K562 (cell line): ENCODE measurements around the gene ANKRD33. TPM values are rescaled to one million over a fixed set of nuclear protein-coding genes. Genes with fewer than 3 reads are reported as not detected.
A peak's percentile ranks its signal among the peaks of the same experiment; 100 is the strongest.

Source experiments
- BACH1 ChIP-seq: fragments of 200-800 bp; sonication (Bioruptor generic); IDR thresholded peaks from 2 replicates; pipeline ENCODE4 v1.6.1; 2016; ENCODE audit warnings: missing genetic modification characterization, missing compliant biosample characterization
- BCL6 ChIP-seq: fragments of 250-450 bp; sonication (Bioruptor Pico); IDR thresholded peaks from 2 replicates; pipeline ENCODE4 v1.4.0; 2020
- BHLHE40 ChIP-seq: IDR thresholded peaks from 2 replicates; pipeline ENCODE4 v1.6.1; 2011; ENCODE audit warnings: low read length, improper control_type of control experiment
- CREM ChIP-seq: IDR thresholded peaks from 2 replicates; pipeline ENCODE4 v1.6.1; 2014; ENCODE audit warnings: antibody characterized with exemption, low read depth
- CXXC5 ChIP-seq: fragments of 250-450 bp; sonication (Bioruptor Pico); IDR thresholded peaks from 2 replicates; pipeline ENCODE4 v1.8.0; 2022; ENCODE audit warnings: inconsistent platforms, mild to moderate bottlenecking, moderate library complexity
- EP300 ChIP-seq: IDR thresholded peaks from 2 replicates; pipeline ENCODE4 v1.6.1; 2012; ENCODE audit warnings: low read length, improper control_type of control experiment
- FOS ChIP-seq: IDR thresholded peaks from 3 replicates; pipeline ENCODE4 v1.6.1; 2011; ENCODE audit not compliant: insufficient read length; ENCODE audit errors: extremely low read depth
- FOXK2 ChIP-seq, 2 experiments: fragments of 450-650 bp; IDR thresholded peaks in 1 of 2; conservative IDR thresholded peaks in 1 of 2; 2 replicates each; pipeline ENCODE4 v1.6.1; 2016; ENCODE audit warnings: low read depth in 2 of 2, mild to moderate bottlenecking in 1 of 2
- FOXM1 ChIP-seq, 2 experiments: fragments of 450-650 bp in 1 of 2; sonication (generic) in 1 of 2; formaldehyde crosslinking in 1 of 2; IDR thresholded peaks; 2 replicates each; pipeline versions ENCODE4 v1.6.1 to v1.9.0; 2017 to 2022; ENCODE audit warnings: low read depth in 2 of 2, mild to moderate bottlenecking in 2 of 2, missing genetic modification reagents in 1 of 2, moderate library complexity in 1 of 2
- JUND ChIP-seq, 2 experiments: IDR thresholded peaks; 2 replicates in 1 of 2; 3 replicates in 1 of 2; pipeline ENCODE4 v1.6.1; 2011; ENCODE audit warnings: borderline replicate concordance in 2 of 2, low read depth in 2 of 2, low read length in 2 of 2, improper control_type of control experiment in 1 of 2, missing biosample characterization in 1 of 2, missing genetic modification characterization in 1 of 2, missing genetic modification reagents in 1 of 2
- MIER1 ChIP-seq: fragments of 450-650 bp; IDR thresholded peaks from 2 replicates; pipeline ENCODE4 v1.6.1; 2016; ENCODE audit warnings: antibody characterized with exemption, mild to moderate bottlenecking, low read depth
- MYNN ChIP-seq, 2 experiments: sonication (generic); formaldehyde crosslinking in 1 of 2; IDR thresholded peaks; 2 replicates each; pipeline versions ENCODE4 v1.5.0 to v1.6.1; 2016 to 2020; ENCODE audit warnings: antibody characterized with exemption in 1 of 2, missing genetic modification reagents in 1 of 2
- PYGO2 ChIP-seq: fragments of 450-650 bp; IDR thresholded peaks from 2 replicates; pipeline ENCODE4 v1.6.1; 2016; ENCODE audit warnings: mild to moderate bottlenecking, missing genetic modification characterization, moderate library complexity, missing compliant biosample characterization
- RNF2 ChIP-seq: sonication (generic); IDR thresholded peaks from 2 replicates; pipeline ENCODE4 v1.6.1; 2016
- TAF1 ChIP-seq: IDR thresholded peaks from 2 replicates; pipeline ENCODE4 v1.6.1; 2011; ENCODE audit warnings: mild to moderate bottlenecking, low read length, moderate library complexity; ENCODE audit not compliant: insufficient read depth, control insufficient read depth, severe bottlenecking; ENCODE audit errors: extremely low read depth
- XRCC3 ChIP-seq: fragments of 450-650 bp; IDR thresholded peaks from 2 replicates; pipeline ENCODE4 v1.6.1; 2017; ENCODE audit warnings: mild to moderate bottlenecking, moderate library complexity
- ZC3H11A ChIP-seq: IDR thresholded peaks from 2 replicates; pipeline ENCODE4 v1.6.1; 2012; ENCODE audit warnings: low read depth, low read length, improper control_type of control experiment
- ZNF133 ChIP-seq: fragments of 250-450 bp; sonication (Bioruptor Pico); IDR thresholded peaks from 2 replicates; pipeline ENCODE4 v1.4.0; 2020; ENCODE audit warnings: mild to moderate bottlenecking
- ZNF76 ChIP-seq: fragments of 250-450 bp; sonication (Bioruptor Pico); IDR thresholded peaks from 2 replicates; pipeline ENCODE4 v1.4.0; 2020; ENCODE audit warnings: mild to moderate bottlenecking, moderate library complexity, borderline replicate concordance
- polyA plus RNA-seq, 8 experiments: library from polyadenylated mRNA; depleted of rRNA in 4 of 8; stranded (reverse) in 5 of 8; unstranded in 3 of 8; fragments of >200 nt; fragmentation: Nextera tagmentation in 2 of 8; fragmentation: Illumina TruSeq in 1 of 8; extraction: Ambion mirVana in 2 of 8; extraction: Trizol in 1 of 8; gene quantifications; 2 replicates each; pipeline versions ENCODE4 v1.2.1 to v1.2.3, GENCODE V29; 2011 to 2014; ENCODE audit warnings: inconsistent platforms in 1 of 8, missing spikeins in 1 of 8
- total RNA-seq, 7 experiments: library from RNA; depleted of rRNA in 6 of 7; stranded (reverse); fragments of >200 nt in 6 of 7; fragmentation: Illumina TruSeq in 2 of 7; extraction: Trizol in 2 of 7; gene quantifications; 2 replicates each; pipeline versions ENCODE4 v1.2.1 to v1.2.3, GENCODE V29; 2011 to 2021; ENCODE audit warnings: low replicate concordance in 1 of 7
- TF ChIP-seq, protein P1 (sequence below): sonication (generic); formaldehyde crosslinking; IDR thresholded peaks from 2 replicates; pipeline ENCODE4 v1.8.0; 2022; ENCODE audit warnings: missing genetic modification reagents, mild to moderate bottlenecking, moderate library complexity, borderline replicate concordance
- TF ChIP-seq, protein P2 (sequence below): sonication (generic); formaldehyde crosslinking; IDR thresholded peaks from 2 replicates; pipeline ENCODE4 v1.8.1; 2023; ENCODE audit warnings: mild to moderate bottlenecking, missing genetic modification reagents
- TF ChIP-seq, protein P3 (sequence below): fragments of 450-650 bp; IDR thresholded peaks from 2 replicates; pipeline ENCODE4 v1.6.1; 2017; ENCODE audit warnings: antibody characterized with exemption, mild to moderate bottlenecking

The ANKRD33 gene
- total and polyA plus RNA-seq, 9 of the 15 experiments (the other 6 are each of a cell fraction or from before 2014, with no cell fraction given) = 0.04 to 0.11 (median 0.07) TPM; not detected in 4

DNA sequence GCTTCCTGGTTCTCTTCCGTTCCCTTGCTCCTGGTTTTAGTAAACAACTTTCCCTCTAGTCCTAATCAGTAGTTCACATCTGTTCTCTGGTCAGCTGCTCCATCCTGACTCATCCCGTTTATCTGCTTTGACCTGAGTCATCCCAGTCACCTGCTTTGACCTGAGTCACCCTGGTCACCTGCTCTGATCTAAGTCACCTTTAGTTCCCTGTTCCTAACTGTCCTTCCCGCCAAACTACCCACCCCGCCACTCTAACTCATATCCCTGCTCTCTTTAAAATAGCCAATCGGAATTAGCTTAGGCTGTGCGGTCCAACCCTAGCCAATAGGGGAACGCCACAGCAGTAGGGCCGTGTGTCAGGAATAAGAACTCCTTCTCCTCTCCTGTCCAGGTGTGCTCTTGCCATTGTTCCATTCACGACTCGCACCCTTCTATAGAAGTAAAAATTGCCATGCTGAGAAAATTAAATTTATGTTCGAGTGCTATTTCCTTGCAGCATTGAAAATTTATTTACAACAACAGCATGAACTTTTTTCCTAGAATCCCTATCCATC lies 3.1 kb upstream of the ANKRD33 start (continued):
- 0 out of 2 replicates have a peak, but pooled peaks have one; percentile 15 for TF ChIP-seq ZNF76 (CRISPR knock-in tag)
- peak; percentile 86 for TF ChIP-seq BACH1 (tag)
- TF ChIP-seq, protein P1, sequence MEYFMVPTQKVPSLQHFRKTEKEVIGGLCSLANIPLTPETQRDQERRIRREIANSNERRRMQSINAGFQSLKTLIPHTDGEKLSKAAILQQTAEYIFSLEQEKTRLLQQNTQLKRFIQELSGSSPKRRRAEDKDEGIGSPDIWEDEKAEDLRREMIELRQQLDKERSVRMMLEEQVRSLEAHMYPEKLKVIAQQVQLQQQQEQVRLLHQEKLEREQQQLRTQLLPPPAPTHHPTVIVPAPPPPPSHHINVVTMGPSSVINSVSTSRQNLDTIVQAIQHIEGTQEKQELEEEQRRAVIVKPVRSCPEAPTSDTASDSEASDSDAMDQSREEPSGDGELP = peak; percentile 97
- TF ChIP-seq FOXK2 (conservative IDR thresholded peaks at IDR 0.05 in 1 of 2, IDR thresholded peaks at IDR 0.05 in 1 of 2; ENCODE audit: low read depth in 2 of 2) = peak; percentile 95
- peak; percentile 53; the same call in 1 of the 2 replicates for TF ChIP-seq RNF2
- TF ChIP-seq ZNF133 (CRISPR knock-in tag) = no peak
- TF ChIP-seq PYGO2 = peak; percentile 11; the same call in 1 of the 2 replicates
- peak; percentile 99 for TF ChIP-seq EP300
- peak; percentile 86 for TF ChIP-seq FOS
- TF ChIP-seq, protein P2, sequence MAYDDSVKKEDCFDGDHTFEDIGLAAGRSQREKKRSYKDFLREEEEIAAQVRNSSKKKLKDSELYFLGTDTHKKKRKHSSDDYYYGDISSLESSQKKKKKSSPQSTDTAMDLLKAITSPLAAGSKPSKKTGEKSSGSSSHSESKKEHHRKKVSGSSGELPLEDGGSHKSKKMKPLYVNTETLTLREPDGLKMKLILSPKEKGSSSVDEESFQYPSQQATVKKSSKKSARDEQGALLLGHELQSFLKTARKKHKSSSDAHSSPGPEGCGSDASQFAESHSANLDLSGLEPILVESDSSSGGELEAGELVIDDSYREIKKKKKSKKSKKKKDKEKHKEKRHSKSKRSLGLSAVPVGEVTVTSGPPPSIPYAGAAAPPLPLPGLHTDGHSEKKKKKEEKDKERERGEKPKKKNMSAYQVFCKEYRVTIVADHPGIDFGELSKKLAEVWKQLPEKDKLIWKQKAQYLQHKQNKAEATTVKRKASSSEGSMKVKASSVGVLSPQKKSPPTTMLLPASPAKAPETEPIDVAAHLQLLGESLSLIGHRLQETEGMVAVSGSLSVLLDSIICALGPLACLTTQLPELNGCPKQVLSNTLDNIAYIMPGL (CRISPR knock-in tag) = no peak
- TF ChIP-seq CREM = peak; percentile 64
- TF ChIP-seq ZC3H11A = no peak
- TF ChIP-seq XRCC3 = no peak
- no peak for TF ChIP-seq MIER1
- TF ChIP-seq JUND (IDR thresholded peaks at IDR 0.05; ENCODE audit: borderline replicate concordance, low read depth, low read length) = peak; percentile 99
- peak; percentile 100 for TF ChIP-seq JUND (tag; IDR thresholded peaks at IDR 0.05; ENCODE audit: borderline replicate concordance, low read depth, low read length)
- TF ChIP-seq BCL6 (CRISPR knock-in tag) = peak; percentile 68; the same call in 1 of the 2 replicates
- peak; percentile 98 for TF ChIP-seq FOXM1 (IDR thresholded peaks at IDR 0.05; ENCODE audit: low read depth)
- peak; percentile 18; the same call in 1 of the 2 replicates for TF ChIP-seq FOXM1 (CRISPR knock-in tag; IDR thresholded peaks at IDR 0.05; ENCODE audit: low read depth)
- peak; percentile 93; the same call in 1 of the 2 replicates for TF ChIP-seq MYNN (IDR thresholded peaks at IDR 0.05)
- no peak for TF ChIP-seq MYNN (CRISPR knock-in tag; IDR thresholded peaks at IDR 0.05)
- peak; percentile 93 for TF ChIP-seq BHLHE40
- TF ChIP-seq, protein P3, sequence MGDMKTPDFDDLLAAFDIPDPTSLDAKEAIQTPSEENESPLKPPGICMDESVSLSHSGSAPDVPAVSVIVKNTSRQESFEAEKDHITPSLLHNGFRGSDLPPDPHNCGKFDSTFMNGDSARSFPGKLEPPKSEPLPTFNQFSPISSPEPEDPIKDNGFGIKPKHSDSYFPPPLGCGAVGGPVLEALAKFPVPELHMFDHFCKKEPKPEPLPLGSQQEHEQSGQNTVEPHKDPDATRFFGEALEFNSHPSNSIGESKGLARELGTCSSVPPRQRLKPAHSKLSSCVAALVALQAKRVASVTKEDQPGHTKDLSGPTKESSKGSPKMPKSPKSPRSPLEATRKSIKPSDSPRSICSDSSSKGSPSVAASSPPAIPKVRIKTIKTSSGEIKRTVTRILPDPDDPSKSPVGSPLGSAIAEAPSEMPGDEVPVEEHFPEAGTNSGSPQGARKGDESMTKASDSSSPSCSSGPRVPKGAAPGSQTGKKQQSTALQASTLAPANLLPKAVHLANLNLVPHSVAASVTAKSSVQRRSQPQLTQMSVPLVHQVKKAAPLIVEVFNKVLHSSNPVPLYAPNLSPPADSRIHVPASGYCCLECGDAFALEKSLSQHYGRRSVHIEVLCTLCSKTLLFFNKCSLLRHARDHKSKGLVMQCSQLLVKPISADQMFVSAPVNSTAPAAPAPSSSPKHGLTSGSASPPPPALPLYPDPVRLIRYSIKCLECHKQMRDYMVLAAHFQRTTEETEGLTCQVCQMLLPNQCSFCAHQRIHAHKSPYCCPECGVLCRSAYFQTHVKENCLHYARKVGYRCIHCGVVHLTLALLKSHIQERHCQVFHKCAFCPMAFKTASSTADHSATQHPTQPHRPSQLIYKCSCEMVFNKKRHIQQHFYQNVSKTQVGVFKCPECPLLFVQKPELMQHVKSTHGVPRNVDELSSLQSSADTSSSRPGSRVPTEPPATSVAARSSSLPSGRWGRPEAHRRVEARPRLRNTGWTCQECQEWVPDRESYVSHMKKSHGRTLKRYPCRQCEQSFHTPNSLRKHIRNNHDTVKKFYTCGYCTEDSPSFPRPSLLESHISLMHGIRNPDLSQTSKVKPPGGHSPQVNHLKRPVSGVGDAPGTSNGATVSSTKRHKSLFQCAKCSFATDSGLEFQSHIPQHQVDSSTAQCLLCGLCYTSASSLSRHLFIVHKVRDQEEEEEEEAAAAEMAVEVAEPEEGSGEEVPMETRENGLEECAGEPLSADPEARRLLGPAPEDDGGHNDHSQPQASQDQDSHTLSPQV = peak; percentile 82
- peak; percentile 70 for TF ChIP-seq CXXC5
- TF ChIP-seq TAF1 = no peak
